Umbilical cord (tissue), 2 donors: ENCODE measurements around the gene MGARP. TPM values are rescaled to one million over a fixed set of nuclear protein-coding genes. Genes with fewer than 3 reads are reported as not detected.
"Not testable (repeated sequence)": the region's sequence is repeated elsewhere in the genome, so short reads cannot be mapped to it uniquely, and the experiment has no call there.

Experiments used
- DNase-seq: peaks from one replicate; pipeline ENCODE4 v3.0.0-alpha.2; 2015; ENCODE audit warnings: low spot score
- total RNA-seq: library from RNA; depleted of rRNA; stranded (reverse); fragments of >200 nt; gene quantifications from one replicate; pipeline ENCODE4 v1.2.3, GENCODE V29; 2014; ENCODE audit warnings: low replicate concordance; ENCODE audit not compliant: insufficient read depth

The MGARP gene
- total RNA-seq, 1 donor from 2014 or later, result 21.2 TPM

GRCh38 chr4:139295942-139296299, 15.9 kb upstream of the MGARP start:
- DNase-seq, result no peak

GRCh38 chr4:139295206-139295941, 15.3 kb upstream of the MGARP start:
- DNase-seq, result peak; percentile 97

GRCh38 chr4:139286186-139286698, 6.2 kb upstream of the MGARP start:
- DNase-seq, result no peak

GRCh38 chr4:139282721-139283075, 2.7 kb upstream of the MGARP start:
- no peak for DNase-seq

GRCh38 chr4:139282065-139282720, 2.2 kb upstream of the MGARP start:
- peak; percentile 8 for DNase-seq

GRCh38 chr4:139278912-139279759, 889 bp downstream of the MGARP start:
- DNase-seq, result peak; percentile 21

GRCh38 chr4:139278485-139278884, 1.5 kb downstream of the MGARP start:
- DNase-seq, result no peak

- DNase-seq, result no peak
Measured at GRCh38 chr4:139275281-139275735, 4.7 kb downstream of the MGARP start.

- no peak for DNase-seq
Measured at GRCh38 chr4:139274790-139275189, 5.2 kb downstream of the MGARP start.

GRCh38 chr4:139273835-139274234, 6.2 kb downstream of the MGARP start:
- DNase-seq, result no peak

GRCh38 chr4:139267301-139267700, 12.7 kb downstream of the MGARP start:
- DNase-seq, result no peak

- DNase-seq, result peak; percentile 78
Measured at GRCh38 chr4:139266583-139267257, 13.3 kb downstream of the MGARP start.

- no peak for DNase-seq
Measured at GRCh38 chr4:139266208-139266582, 13.8 kb downstream of the MGARP start.

GRCh38 chr4:139265654-139266053, 14.4 kb downstream of the MGARP start:
- no peak for DNase-seq

- DNase-seq, result no peak
Measured at GRCh38 chr4:139256349-139256748, 23.7 kb downstream of the MGARP start.

GRCh38 chr4:139255581-139255980, 24.4 kb downstream of the MGARP start:
- DNase-seq, result not testable (repeated sequence)

- DNase-seq, result no peak
Measured at GRCh38 chr4:139253713-139254112, 26.3 kb downstream of the MGARP start.

GRCh38 chr4:139253046-139253445, 27.0 kb downstream of the MGARP start:
- DNase-seq, result no peak

GRCh38 chr4:139247700-139248238, 32.3 kb downstream of the MGARP start:
- DNase-seq, result no peak

GRCh38 chr4:139247241-139247640, 32.8 kb downstream of the MGARP start:
- DNase-seq, result no peak

- no peak for DNase-seq
Measured at GRCh38 chr4:139246166-139246565, 33.9 kb downstream of the MGARP start.
